ENCODE measurements around the gene KCNB1.

GRCh38 chr20:49405696-49406095, 76.8 kb downstream of the KCNB1 start:
- TF ChIP-seq POLR2A (IDR thresholded peaks at IDR 0.05) = no peak
- TF ChIP-seq CTCF (IDR thresholded peaks at IDR 0.05) = no peak

Data from transverse colon (tissue), 3 donors.